HFF-Myc (cell line): ENCODE measurements around the gene MFSD12.

Source experiments
- DNase-seq: peaks from one replicate; pipeline ENCODE4 v3.0.0-alpha.2; 2011; ENCODE audit warnings: low read depth; ENCODE audit errors: extremely low read depth
- H3K4me3 ChIP-seq: replicated peaks from 2 replicates; pipeline ENCODE4 v1.5.1; 2011; ENCODE audit warnings: low read depth, mild to moderate bottlenecking, control low read depth, low read length
- TF ChIP-seq, protein P1 (sequence below): IDR thresholded peaks from 2 replicates; pipeline ENCODE4 v1.5.1; 2012; ENCODE audit warnings: mild to moderate bottlenecking, low read depth, low read length, control low read depth; ENCODE audit errors: missing control alignments

MFSD12 gene

DNA sequence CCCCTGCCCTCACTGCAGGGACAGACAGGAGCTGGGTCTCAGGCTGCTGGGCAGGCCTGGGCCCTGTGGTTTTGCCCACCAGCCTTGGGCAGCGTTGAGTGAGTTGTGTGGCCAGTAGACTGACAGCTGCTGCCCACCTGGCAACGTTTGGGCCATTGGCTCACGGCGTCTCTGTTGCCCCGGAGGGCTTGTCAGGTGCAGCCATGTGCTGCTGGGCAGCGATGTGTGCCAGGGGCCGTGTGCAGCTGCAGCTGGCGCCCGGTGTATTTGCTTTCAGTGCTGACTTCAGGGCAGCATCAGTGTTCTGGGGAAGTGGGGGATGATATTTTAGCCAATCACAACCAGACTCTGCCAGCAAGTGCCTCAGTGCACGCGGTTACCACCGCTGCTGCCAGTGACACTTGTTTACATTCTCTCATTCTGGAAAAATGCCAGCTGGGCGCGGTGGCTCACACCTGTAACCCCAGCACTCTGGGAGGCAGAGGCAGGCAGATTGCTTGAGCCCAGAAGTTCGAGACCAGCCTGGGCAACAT, 40.6 kb downstream of the MFSD12 start:
- no peak for DNase-seq
- TF ChIP-seq, protein P1, sequence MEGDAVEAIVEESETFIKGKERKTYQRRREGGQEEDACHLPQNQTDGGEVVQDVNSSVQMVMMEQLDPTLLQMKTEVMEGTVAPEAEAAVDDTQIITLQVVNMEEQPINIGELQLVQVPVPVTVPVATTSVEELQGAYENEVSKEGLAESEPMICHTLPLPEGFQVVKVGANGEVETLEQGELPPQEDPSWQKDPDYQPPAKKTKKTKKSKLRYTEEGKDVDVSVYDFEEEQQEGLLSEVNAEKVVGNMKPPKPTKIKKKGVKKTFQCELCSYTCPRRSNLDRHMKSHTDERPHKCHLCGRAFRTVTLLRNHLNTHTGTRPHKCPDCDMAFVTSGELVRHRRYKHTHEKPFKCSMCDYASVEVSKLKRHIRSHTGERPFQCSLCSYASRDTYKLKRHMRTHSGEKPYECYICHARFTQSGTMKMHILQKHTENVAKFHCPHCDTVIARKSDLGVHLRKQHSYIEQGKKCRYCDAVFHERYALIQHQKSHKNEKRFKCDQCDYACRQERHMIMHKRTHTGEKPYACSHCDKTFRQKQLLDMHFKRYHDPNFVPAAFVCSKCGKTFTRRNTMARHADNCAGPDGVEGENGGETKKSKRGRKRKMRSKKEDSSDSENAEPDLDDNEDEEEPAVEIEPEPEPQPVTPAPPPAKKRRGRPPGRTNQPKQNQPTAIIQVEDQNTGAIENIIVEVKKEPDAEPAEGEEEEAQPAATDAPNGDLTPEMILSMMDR = no peak
- H3K4me3 ChIP-seq = no peak overlapping the region

DNA sequence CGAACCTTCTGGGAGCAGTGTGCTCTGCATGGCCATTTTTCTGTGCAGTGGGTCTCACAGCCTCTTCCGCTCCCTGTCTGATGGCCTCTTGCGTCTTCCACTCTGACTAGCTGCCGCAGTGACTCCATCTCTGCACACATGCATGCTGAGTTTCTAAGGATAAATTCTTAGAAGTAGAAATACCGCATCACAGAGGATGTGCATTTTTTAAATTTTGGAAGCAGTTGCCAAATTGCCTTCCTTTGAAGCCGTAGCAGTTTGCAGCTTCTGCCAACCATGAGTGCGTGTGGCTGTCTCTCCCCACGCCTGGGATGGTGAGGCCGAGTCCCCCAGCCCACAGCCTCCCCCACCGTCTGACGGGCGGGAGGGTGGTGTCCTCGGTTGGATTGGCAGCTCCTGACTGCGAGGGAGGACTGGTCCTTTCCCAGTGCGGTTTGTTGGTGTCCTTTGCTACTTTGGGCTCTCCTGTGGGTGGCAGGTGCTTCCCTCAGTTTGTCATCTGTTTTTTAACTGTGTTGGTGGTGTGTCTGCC, 41.4 kb downstream of the MFSD12 start:
- DNase-seq = no peak
- no peak overlapping the region for H3K4me3 ChIP-seq
- TF ChIP-seq, protein P1 = no peak

GRCh38 chr19:3514930-3515329, 42.5 kb downstream of the MFSD12 start:
- H3K4me3 ChIP-seq = no peak overlapping the region
- TF ChIP-seq, protein P1 = no peak
- DNase-seq = no peak

DNA sequence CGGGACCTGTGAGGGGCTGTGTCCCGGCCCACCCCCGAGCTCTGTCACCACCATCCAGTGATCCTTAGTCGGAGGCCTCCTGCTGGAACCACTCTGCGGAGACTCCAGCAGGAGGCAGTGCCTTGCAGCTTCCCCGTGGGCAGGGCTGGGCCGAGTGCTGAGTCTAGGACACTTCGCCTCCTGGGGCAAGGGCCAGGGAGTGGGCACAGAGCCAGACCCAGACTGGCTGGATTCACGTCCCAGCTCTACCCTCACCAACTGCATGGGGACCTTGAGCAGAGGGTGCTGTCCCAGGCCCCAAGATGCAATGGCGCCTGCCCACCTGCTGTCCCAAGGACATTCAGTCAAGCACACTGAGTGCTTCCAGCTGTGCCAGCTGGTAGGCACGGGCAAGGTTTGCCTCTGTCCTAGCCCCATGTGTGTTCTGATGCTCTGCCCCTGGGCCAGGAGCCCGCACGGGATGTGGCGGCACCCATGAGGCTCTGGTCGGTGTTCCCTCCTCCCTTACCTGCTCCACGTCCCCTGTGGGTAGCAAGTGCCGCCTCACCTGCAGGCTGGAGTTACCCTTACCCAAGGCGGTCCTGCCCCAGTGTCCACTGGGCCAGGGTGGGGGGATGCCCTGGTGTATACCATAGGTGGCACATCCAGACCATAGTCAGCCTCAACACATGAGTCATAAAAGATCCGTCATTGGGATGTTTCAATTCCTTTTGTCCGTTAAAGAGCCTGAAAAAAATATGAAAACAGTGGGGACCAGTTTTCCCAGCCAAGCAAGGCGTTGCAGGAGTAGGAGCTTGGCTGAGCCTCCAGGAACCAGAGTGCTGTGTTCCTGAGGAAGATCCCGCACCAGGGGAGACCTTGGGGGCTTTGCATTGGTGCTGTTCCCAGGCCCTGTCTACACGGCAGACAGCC, 43.9 kb downstream of the MFSD12 start:
- DNase-seq = no peak

GRCh38 chr19:3512562-3513228, 44.7 kb downstream of the MFSD12 start:
- no peak for DNase-seq
- TF ChIP-seq, protein P1 = no peak
- H3K4me3 ChIP-seq = no peak overlapping the region

More for the DNA sequence above, 43.9 kb downstream of the MFSD12 start:
- H3K4me3 ChIP-seq = no peak overlapping the region
- TF ChIP-seq, protein P1 = no peak

- TF ChIP-seq, protein P1 = no peak
- no peak for DNase-seq
- no peak overlapping the region for H3K4me3 ChIP-seq
Observed at GRCh38 chr19:3511506-3512251, 45.7 kb downstream of the MFSD12 start.
